IPS-18c (cell line): ENCODE data around the gene LRBA.

Experiments
- H3K4me3 ChIP-seq: 2 replicates; pipeline ENCODE4 v1.7.0; 2013; ENCODE audit warnings: low read depth, mild to moderate bottlenecking, low read length, moderate library complexity; ENCODE audit not compliant: insufficient read depth
- H3K9me3 ChIP-seq: one replicate; pipeline ENCODE4 v1.6.1; 2013; ENCODE audit warnings: mild to moderate bottlenecking, low read length, moderate library complexity; ENCODE audit not compliant: control insufficient read depth, insufficient read depth

LRBA gene

DNA sequence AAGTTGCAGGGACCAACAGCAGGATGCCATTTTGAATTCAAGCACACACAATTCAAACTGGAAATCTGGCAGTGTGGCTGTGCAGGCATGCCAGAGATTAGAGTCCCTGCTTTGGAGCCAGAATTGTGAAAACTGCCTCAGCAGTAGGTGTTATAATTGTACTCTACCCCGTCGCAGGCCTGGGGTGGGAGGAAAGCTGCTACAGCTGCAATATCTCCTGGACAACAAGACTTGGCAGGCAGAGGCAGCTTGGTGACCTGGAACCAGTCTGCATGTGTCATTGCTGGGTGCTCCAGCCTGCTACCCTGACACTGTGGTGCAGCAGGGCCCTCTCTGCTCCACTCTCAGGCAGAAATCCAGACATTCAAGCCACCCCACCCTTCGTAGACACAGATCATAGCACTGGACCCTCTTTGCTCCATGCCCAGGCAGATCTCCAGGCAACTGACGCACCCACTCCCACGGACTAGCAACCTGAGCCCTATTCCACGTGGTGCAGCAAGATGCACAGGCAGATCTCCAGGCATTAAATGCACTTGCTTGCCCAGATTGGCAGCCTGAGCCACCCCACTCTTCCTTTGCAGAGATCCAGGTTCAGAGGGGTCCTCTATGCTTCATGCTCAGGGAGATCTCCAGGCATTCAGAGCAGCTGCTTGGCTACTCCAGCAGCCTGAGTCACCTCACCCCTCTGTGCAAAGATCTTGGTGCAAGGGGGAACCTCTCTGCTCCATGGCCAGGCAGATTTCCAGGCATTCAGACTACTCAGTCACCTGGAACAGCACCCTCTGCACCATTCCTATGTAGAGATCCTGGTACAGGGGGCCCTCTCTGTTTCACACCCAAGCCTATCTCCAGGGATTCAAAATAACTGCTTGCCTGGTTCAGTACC lies 140.5 kb downstream of the LRBA start:
- Histone ChIP-seq H3K9me3 (no peaks in the 10 kb centered on the region), H3K4me3 (no peak overlapping the region)

DNA sequence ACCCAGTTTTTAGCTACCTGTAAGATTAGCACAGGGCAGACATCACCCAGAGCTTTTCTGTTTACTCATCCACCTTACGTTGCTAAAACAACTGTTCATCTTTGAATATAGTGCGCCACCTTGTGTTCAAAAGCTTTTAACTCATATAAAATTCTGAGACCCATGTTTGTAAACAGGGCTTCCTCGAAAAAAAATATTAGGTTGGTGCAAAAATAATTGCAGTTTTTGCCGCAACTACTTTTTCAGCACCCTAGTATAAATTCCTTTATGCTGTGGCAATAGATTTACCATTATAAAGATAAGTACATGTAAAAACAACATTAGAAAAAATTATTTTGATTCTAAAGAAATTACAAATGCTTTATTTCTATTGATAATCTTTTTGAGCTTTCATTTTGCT lies 147.9 kb downstream of the LRBA start:
- no peak overlapping the region for H3K4me3 ChIP-seq
- H3K9me3 ChIP-seq, result no peaks in the 10 kb centered on the region

- Histone ChIP-seq H3K4me3 (no peak overlapping the region), H3K9me3 (no peaks in the 10 kb centered on the region)
Measured at GRCh38 chr4:150863456-150863855, 151.6 kb downstream of the LRBA start.

GRCh38 chr4:150862829-150863228 lies 152.3 kb downstream of the LRBA start:
- no peaks in the 10 kb centered on the region for H3K9me3 ChIP-seq
- no peak overlapping the region for H3K4me3 ChIP-seq

DNA sequence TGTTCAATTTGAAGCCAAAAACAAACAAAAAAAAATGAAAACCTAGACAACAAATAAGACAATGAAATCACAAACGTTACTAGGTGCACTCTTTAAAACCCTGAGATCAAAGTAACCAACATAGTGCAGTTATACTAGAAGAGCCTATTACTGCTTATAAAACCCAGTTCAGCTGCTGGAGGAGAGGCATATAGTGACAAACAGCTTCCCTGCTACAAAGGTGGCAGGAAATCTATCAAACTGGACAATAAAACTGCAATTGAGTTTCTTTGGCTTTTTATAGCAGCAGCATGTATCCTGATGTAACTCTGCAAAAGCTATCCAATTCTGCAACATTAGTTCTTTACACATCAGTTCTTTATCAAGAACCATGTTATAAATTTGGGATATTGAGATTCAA lies 155.6 kb downstream of the LRBA start:
- H3K4me3 ChIP-seq, result no peak overlapping the region
- H3K9me3 ChIP-seq, result no peaks in the 10 kb centered on the region

DNA sequence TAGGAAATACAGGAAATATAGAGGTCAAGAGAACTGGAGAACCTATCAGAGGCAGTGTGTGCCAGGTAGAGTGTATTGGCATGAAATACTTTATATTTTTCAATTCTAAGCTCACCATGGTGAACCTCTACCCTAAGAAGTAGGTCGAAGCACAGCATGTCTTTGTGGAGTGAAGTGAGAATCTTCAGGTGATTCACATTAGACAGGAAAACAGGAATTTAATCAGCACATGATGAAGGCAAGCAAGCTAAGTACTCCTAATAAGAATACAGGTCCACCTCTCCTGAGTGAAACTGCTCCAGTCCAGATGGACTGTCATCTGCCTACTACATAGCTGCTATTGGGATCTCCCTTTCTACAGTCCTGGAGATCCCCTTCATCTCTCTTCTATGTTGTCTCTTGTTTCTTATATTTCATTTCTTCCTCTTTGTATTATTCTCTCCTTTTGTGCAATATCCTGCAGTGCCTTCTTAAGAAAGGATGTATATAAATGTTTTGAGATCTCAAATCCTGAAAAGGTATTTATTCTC lies 159.0 kb downstream of the LRBA start:
- Histone ChIP-seq H3K4me3 (no peak overlapping the region), H3K9me3 (no peaks in the 10 kb centered on the region)

GRCh38 chr4:150854600-150854999 lies 160.5 kb downstream of the LRBA start:
- Histone ChIP-seq H3K9me3 (no peaks in the 10 kb centered on the region), H3K4me3 (no peak overlapping the region)

DNA sequence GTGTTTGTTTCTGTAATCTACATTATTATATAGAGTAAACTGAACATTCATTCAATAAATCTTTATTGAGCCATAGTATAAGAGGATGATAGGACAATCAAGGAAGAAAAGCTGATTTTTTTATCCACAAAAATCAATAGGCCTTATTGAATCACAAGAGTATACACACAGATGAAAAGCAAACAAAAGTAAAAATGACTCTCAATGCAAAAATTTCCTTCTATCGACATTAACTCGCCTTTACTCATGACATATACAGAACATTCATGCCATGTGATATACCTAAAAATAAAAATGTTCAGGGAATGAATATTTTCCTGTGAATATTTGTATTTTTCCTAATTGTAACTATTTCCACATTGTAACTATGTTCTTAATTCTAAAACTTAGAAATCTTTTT lies 161.2 kb downstream of the LRBA start:
- Histone ChIP-seq H3K9me3 (no peaks in the 10 kb centered on the region), H3K4me3 (no peak overlapping the region)

DNA sequence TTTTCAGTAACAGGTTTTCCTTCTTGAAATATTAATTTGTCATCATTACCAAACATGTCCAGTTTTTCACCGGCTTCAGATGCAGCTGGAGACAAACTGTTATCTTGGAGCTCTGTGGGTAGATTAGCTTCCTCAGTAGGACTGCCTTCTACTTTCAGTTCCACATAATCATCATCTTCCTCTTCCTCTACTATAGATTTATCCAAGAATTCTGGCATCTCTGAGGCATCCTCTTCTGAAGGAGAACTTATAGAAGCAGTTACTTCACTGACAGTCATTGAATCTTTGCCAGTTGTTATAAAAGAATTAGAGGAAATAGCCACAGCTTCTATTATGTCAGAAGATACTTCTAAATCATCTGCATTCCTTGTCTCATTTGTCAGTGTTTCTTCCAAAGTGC lies 162.9 kb downstream of the LRBA start:
- no peaks in the 10 kb centered on the region for H3K9me3 ChIP-seq
- no peak overlapping the region for H3K4me3 ChIP-seq

DNA sequence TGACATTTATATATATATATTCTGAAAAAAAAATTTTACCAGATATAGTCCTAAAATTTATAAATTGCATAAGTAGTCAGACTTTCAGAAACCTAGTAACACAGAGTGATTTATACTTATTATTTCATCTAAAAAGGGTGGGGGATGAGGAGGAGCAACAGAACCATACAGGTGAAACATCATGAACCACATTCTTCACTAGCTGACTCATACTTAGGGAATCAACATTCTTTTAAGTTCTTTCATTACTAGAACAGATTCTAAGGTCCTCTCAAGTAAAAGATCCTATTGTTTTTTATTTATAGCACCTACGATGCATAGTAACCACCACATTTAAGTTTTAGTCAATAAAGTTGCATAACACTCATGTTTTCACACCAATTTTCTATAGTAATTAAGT lies 166.1 kb downstream of the LRBA start:
- Histone ChIP-seq H3K4me3 (no peak overlapping the region), H3K9me3 (no peaks in the 10 kb centered on the region)

DNA sequence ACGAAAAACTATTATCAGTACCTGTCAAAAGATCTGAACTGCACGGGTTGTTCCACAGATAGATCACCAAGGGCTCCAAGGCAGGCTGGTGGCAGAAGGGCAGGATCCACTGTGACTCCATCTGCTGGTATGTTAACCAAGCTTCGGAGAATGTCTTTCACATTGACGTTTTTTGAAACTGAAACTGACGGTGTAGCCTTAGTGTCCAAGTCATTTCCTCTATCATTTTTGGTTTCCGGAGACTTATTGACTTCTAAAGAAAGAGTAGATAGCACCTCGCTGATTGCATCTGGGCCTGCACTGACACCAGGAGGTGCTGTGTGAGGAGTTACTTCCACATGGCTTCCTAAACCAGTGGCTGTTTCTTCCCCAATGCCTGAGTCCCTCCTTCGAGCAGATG lies 186.9 kb downstream of the LRBA start:
- Histone ChIP-seq H3K4me3 (no peak overlapping the region), H3K9me3 (no peaks in the 10 kb centered on the region)

GRCh38 chr4:150827226-150827625 lies 187.9 kb downstream of the LRBA start:
- Histone ChIP-seq H3K9me3 (no peaks in the 10 kb centered on the region), H3K4me3 (no peak overlapping the region)

GRCh38 chr4:150826306-150826705 lies 188.8 kb downstream of the LRBA start:
- Histone ChIP-seq H3K4me3 (no peak overlapping the region), H3K9me3 (no peaks in the 10 kb centered on the region)

GRCh38 chr4:150822407-150822806 lies 192.7 kb downstream of the LRBA start:
- H3K4me3 ChIP-seq, result no peak overlapping the region
- H3K9me3 ChIP-seq, result no peaks in the 10 kb centered on the region

- Histone ChIP-seq H3K9me3 (no peaks in the 10 kb centered on the region), H3K4me3 (no peak overlapping the region)
Measured at GRCh38 chr4:150821641-150822040, 193.4 kb downstream of the LRBA start.

GRCh38 chr4:150820409-150820808 lies 194.7 kb downstream of the LRBA start:
- no peaks in the 10 kb centered on the region for H3K9me3 ChIP-seq
- no peak overlapping the region for H3K4me3 ChIP-seq

DNA sequence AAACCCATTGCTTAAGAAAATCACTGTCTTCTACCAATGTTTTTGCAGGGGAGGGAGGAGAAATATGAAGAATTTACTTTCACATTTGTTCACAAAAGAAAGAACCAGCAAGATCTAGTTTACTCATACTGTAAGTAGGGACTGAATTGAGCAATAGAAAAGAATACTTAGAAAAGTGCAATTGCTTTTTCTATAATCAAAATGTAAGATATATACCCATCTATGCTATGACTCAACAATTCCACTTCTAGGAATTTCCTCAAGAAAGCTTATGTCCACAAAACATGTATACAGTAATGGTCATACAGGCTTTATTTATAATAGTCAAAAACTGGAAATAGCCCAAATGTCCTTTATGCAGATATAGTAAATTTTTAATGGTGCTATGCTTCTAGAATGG lies 196.4 kb downstream of the LRBA start:
- no peaks in the 10 kb centered on the region for H3K9me3 ChIP-seq
- no peak overlapping the region for H3K4me3 ChIP-seq

GRCh38 chr4:150817804-150818528 lies 197.1 kb downstream of the LRBA start:
- Histone ChIP-seq H3K9me3 (no peaks in the 10 kb centered on the region), H3K4me3 (no peak overlapping the region)
